GM23248 (cell line): ENCODE data around the gene MRAS.

Experiments
- EZH2 ChIP-seq: fragments of 200-600 bp; sonication (generic); IDR thresholded peaks from 2 replicates; pipeline ENCODE4 v1.6.1; 2018; ENCODE audit warnings: antibody characterized with exemption, mild to moderate bottlenecking; ENCODE audit not compliant: insufficient read depth, poor library complexity, severe bottlenecking
- EZH2phosphoT487 ChIP-seq: fragments of 200-600 bp; sonication (generic); IDR thresholded peaks from 2 replicates; pipeline ENCODE4 v1.6.1; 2018; ENCODE audit warnings: antibody characterized with exemption, moderate library complexity, mild to moderate bottlenecking, low read depth; ENCODE audit not compliant: insufficient read depth

- TF ChIP-seq EZH2: no peak
- TF ChIP-seq EZH2phosphoT487: no peak
Measured at GRCh38 chr3:138362538-138362937, 14.2 kb downstream of the MRAS start.
